ENCODE data around the gene ZNF785. TPM values are rescaled to one million over a fixed set of nuclear protein-coding genes. Genes with fewer than 3 reads are reported as not detected.

The ZNF785 gene
- total and polyA plus RNA-seq, 3 donors from 2014 or later, result 5.9 to 17.1 (median 14.8) TPM

DNA sequence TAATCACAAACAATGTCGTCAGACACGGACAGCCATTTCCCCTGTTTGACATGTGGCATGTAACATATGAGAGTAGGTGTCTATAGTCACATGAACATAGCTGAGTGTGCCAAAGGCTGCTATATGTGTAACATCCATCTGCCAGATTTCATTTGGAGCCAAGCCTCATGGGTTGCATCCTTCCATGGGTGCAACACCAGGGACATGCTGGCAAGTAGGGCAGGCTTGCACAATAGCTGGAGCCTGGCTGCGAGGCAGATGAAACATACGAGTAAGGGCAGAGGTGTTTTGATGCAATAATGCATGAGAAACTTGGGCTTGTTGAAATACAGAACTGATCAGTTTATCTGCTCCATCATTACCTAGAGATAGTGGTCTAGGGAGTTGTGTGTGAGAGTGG, 33.7 kb upstream of the ZNF785 start:
- 86 to 92% methylated on average over 4 of the region's 4 CpGs for WGBS, 2 donors
- intact Hi-C loops (cut with DNase I; ENCODE audit: low total_unique reads), result no loop called here

DNA sequence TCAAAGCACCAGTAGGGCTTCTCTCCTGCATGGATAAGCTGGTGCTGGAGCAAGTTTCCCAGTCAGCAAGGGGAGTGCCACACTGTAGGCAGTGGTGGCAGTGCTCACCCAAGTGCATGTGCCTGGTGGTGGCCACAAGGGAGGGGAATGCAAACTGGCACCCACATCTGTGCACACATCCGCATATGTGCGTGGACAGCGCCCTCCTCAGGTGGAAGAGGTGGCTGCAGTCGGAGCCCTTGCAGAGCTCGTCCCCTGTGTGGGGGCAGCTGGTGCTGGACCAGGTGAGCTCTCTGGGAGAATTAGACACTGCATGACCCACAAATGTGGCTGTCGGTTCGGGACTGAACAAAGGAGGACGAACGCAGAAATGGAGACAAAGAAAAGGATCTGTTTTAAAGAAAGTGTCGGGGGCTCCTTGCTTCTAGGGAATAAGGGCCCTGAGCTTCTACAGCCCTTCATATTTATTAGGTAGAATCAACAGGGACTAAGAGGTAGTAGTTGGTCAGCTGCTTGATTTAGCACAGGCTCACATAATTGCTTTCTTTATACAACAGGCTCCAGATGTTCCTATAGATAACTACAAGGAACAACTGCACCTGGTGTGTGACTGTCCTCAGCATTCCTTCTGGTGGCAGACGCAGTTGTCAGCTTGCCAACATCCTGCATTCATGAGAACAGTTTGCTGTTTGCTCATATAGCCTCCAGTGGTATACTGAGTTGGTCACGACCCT, 30.0 kb upstream of the ZNF785 start:
- DNase-seq, result peak; percentile 80
- WGBS, 2 donors, result 45 to 58% methylated on average over 12 of the region's 12 CpGs
- intact Hi-C loops (cut with DNase I; ENCODE audit: low total_unique reads), result no loop called here

More for the DNA sequence above, 33.7 kb upstream of the ZNF785 start:
- Histone ChIP-seq H3K4me3 (no peak overlapping the region), H3K9me3 (no peaks in the 10 kb centered on the region), H3K4me1 (no peaks in the 10 kb centered on the region), H3K27ac (no peak overlapping the region), H3K36me3 (ENCODE audit: low read depth, missing control alignments) (no peaks in the 10 kb centered on the region), H3K27me3 (no peaks in the 10 kb centered on the region)
- DNase-seq, result no peak
- TF ChIP-seq POLR2A (IDR thresholded peaks at IDR 0.05), result no peak
- TF ChIP-seq, protein P1, sequence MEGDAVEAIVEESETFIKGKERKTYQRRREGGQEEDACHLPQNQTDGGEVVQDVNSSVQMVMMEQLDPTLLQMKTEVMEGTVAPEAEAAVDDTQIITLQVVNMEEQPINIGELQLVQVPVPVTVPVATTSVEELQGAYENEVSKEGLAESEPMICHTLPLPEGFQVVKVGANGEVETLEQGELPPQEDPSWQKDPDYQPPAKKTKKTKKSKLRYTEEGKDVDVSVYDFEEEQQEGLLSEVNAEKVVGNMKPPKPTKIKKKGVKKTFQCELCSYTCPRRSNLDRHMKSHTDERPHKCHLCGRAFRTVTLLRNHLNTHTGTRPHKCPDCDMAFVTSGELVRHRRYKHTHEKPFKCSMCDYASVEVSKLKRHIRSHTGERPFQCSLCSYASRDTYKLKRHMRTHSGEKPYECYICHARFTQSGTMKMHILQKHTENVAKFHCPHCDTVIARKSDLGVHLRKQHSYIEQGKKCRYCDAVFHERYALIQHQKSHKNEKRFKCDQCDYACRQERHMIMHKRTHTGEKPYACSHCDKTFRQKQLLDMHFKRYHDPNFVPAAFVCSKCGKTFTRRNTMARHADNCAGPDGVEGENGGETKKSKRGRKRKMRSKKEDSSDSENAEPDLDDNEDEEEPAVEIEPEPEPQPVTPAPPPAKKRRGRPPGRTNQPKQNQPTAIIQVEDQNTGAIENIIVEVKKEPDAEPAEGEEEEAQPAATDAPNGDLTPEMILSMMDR (IDR thresholded peaks at IDR 0.05), result no peak

DNA sequence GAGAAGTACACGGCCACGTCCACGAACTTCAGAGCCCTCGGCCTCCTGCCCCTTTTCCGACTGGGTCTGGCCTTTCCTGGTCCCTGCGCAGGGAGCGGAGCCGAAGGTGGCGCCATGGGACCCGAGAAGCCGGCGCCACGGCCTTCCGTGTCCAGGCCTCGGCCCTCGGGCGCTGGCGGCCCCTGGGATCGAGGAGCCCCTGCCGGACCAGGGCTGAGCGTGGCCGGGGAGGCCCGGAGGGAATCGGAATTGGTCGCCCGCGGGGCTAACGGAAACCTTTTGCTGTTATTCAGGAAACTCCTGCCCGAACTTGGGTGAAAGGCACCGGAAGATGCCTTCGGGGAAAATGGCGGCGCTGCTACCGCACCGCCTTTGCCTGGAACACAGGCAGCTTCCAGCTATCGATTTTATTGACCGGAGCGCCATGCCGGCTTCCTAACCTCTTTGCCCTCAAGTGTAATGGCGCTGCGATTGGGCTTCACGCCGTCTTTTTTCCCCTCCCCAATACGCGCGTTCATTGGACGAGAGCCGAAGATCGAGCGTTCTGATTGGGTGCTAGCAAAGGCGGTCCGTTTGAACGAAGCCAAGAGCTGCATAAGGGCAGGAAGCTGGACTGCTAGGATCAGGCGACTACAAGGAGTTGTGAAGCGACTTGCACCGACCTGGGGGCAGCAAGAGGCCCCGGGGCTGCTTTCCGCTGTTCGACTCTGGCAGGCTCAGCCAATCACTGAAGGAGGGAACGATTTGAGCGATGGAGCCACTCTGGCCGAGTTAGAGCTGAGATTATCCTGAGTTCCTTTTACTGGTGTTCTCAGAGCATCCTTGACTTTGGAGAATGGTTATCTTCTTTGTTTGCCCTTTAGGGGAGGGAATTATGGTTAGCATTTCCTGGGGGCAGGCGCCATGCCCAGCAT, 24.7 kb upstream of the ZNF785 start, which contains the start of gene ZNF689:
Gene ZNF689, minus strand, starts transcription at position 464 of the 914 bp plus-strand sequence. Its CDS starts 348 bp downstream, at position 116.
- Histone ChIP-seq H3K27me3 (no peaks in the 10 kb centered on the region), H3K4me3 (peak within 1 kb of the TSS; percentile 89 to 96), H3K9me3 (no peaks in the 10 kb centered on the region), H3K27ac (peak within 1 kb of the TSS; percentile 86 to 99), H3K4me1 (no peaks in the 10 kb centered on the region), H3K36me3 (ENCODE audit: low read depth, missing control alignments) (no peaks in the 10 kb centered on the region)
- WGBS, 2 donors, result 1 to 2% methylated on average over 28 to 63 of the region's 63 CpGs
- TF ChIP-seq, protein P1 (IDR thresholded peaks at IDR 0.05), result no peak
- TF ChIP-seq POLR2A (IDR thresholded peaks at IDR 0.05), result no peak
- intact Hi-C loops (cut with DNase I; ENCODE audit: low total_unique reads), result no loop called here
- peak; percentile 98 for DNase-seq

More for the DNA sequence above, 30.0 kb upstream of the ZNF785 start:
- no peak overlapping the region for H3K4me3 ChIP-seq
- H3K9me3 ChIP-seq, result no peaks in the 10 kb centered on the region
- H3K36me3 ChIP-seq (ENCODE audit: low read depth, missing control alignments), result no peaks in the 10 kb centered on the region
- H3K4me1 ChIP-seq, result no peaks in the 10 kb centered on the region
- TF ChIP-seq, protein P1 (IDR thresholded peaks at IDR 0.05), result peak; percentile 47 to 59 (median 51)
- no peak for TF ChIP-seq POLR2A (IDR thresholded peaks at IDR 0.05)
- no peaks in the 10 kb centered on the region for H3K27me3 ChIP-seq
- H3K27ac ChIP-seq, result no peak overlapping the region

DNA sequence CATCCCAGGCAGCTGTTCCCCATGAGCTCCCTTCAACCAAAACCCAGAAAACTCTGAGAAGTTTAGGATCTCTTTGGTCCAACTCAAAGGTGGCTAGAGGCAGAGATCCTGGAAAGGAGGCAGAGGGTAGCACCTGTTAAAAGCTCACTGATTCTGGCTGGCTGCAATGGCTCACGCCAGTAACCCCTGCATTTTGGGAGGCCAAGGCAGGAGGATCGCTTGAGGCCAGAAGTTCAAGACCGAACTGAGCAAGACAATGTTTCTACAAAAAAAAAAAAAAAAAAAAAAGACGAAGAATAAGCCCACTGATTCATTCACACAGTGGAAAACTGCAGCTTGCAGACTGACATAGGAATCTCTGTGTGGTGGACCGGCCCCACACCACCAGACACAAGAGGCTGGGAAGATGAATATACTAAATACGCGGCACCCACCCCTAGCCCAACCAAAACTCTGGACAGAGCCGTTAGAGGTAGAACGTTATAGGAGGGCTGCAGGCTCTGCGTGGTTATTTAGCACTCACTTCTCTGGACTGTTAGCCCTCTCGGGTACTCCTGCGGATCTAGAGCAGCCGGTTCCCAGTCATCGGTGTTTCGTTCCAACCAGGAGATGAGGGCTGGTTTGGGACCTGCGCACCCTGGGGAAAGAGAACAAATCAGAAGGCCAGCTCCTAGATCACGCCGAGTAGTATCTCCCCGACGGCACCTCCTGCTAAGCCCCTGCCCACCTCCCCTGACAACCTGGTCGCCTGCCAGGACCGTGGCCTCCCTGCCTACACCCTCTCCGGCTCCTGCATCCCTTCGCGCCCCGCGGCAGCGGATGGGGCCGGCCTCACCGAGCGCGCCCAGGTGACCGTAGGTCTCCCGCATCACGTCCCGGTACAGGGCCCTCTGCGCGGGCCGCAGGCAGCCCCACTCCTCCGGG, 23.8 kb upstream of the ZNF785 start:
- Histone ChIP-seq H3K4me3 (peak overlapping the region; percentile 89 to 96), H3K27ac (peak overlapping the region; percentile 86 to 99), H3K4me1 (no peaks in the 10 kb centered on the region), H3K9me3 (no peaks in the 10 kb centered on the region), H3K27me3 (no peaks in the 10 kb centered on the region), H3K36me3 (ENCODE audit: low read depth, missing control alignments) (no peaks in the 10 kb centered on the region)
- WGBS, 2 donors, result 8 to 13% methylated on average over 24 to 40 of the region's 40 CpGs
- DNase-seq, result peak; percentile 63
- intact Hi-C loops (cut with DNase I; ENCODE audit: low total_unique reads), result no loop called here
- no peak for TF ChIP-seq POLR2A (IDR thresholded peaks at IDR 0.05)
- TF ChIP-seq, protein P1 (IDR thresholded peaks at IDR 0.05), result no peak
